SKM-1 treated with dmso at 0.1 percent for 144 hours (cell line): ENCODE measurements around the gene MYOF.

Experiments
- DNase-seq: peaks from one replicate; lab custom pipeline; 2025; ENCODE audit not compliant: unreplicated experiment; lab: John Stamatoyannopoulos, UW

Gene MYOF

DNA sequence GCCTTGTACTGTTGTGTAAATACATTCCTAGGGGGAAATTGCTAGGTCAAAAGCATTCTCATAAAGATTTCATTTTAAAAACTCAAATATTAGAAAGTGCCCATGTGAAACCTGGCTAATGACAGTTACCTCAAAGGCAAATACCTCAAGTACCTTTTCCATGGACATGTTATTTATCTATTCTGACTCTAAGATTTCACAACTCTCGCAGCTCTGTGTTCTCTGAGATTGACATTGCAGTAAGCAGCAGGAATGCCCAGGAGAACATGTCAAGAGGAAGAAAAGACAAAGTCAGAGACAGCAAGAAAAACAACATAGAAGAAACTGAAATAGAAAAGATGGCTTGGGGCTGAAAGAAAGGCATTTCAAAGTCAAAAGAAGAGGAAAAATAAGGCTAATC lies 221.0 kb downstream of the MYOF start:
- no peak for DNase-seq

DNA sequence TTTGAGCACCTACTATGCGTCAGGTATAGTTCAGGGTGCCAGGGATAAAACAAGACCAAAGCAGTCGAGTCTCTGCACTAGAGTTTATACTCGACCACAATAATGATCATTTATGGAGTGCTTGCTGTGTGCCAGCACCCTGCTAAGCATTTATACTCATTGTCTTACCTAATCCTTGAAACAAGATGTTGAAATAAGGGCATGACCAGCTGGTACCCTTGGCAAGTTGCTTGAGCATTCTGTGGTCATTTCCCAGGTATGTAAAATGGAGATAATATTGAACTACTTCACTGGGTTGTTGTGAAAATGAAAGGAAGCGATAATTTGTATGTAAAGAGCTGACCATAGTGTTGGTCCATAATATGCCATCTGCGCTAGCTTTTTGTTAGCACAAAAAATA lies 223.0 kb downstream of the MYOF start:
- DNase-seq, result no peak
